GM12878 (cell line): ENCODE measurements around the gene SRMS. TPM values are rescaled to one million over a fixed set of nuclear protein-coding genes. Genes with fewer than 3 reads are reported as not detected.

Experiments used
- ATAC-seq: fragments of 200-7000 bp; cut with Tn5 transposase; 3 replicates; pipeline ENCODE4 v1.9.1; 2020; ENCODE audit warnings: mild to moderate bottlenecking, moderate library complexity
- BruUV-seq: library from RNA; stranded (reverse); fragments of 400-500 nt; replicated peaks from 2 replicates; lab custom pipeline; 2021; lab: Mats Ljungman, UMichigan
- CTCF ChIA-PET: fragments of 300-600 bp; sonication (Branson Sonifier 250); formaldehyde crosslinking; extraction: SDS; loops from one replicate; lab custom pipeline; 2021; ENCODE audit warnings: inconsistent platforms; lab: Yijun Ruan, JAX
- POLR2A ChIA-PET: fragments of 350-600 bp; formaldehyde crosslinking; extraction: SDS; loops from one replicate; lab custom pipeline; 2021; ENCODE audit warnings: inconsistent platforms; lab: Charles Lee
- RAD21 ChIA-PET: fragments of 300-600 bp; sonication (Branson Sonifier 250); formaldehyde crosslinking; loops from one replicate; lab custom pipeline; 2023; ENCODE audit warnings: antibody characterized with exemption; ENCODE audit not compliant: unreplicated experiment; lab: Charles Lee
- SMC1A ChIA-PET: fragments of 300-600 bp; sonication (Branson Sonifier 250); formaldehyde crosslinking; loops from one replicate; lab custom pipeline; 2023; ENCODE audit not compliant: unreplicated experiment, uncharacterized antibody; lab: Charles Lee
- DNase-seq: peaks from one replicate; pipeline ENCODE4 v3.0.0-alpha.2; 2011; ENCODE audit warnings: low read depth, low spot score
- FAIRE-seq: peaks from 3 replicates; lab custom pipeline; 2011; peaks lifted over from hg19 to GRCh38; lab: Jason Lieb, UNC
- H2AFZ ChIP-seq: 2 replicates; pipeline ENCODE4 v1.6.0; 2011; ENCODE audit warnings: low read depth, low read length, control low read depth; ENCODE audit not compliant: control insufficient read depth
- H3K27ac ChIP-seq: 2 replicates; pipeline ENCODE4 v1.5.1; 2011; ENCODE audit warnings: control low read depth; ENCODE audit not compliant: control insufficient read depth, insufficient read depth
- H3K27me3 ChIP-seq, 2 experiments: replicated peaks in 1 of 2; 2 replicates each; pipeline versions ENCODE4 v1.6.0 to v1.6.1; 2011; ENCODE audit warnings: low read length in 1 of 2; ENCODE audit not compliant: control insufficient read depth in 2 of 2, insufficient read depth in 2 of 2
- H3K36me3 ChIP-seq, 2 experiments: 2 replicates each; pipeline ENCODE4 v1.5.1; 2011; ENCODE audit warnings: low read length in 1 of 2; ENCODE audit not compliant: control insufficient read depth in 2 of 2, insufficient read depth in 2 of 2
- H3K4me1 ChIP-seq: 2 replicates; pipeline ENCODE4 v1.6.1; 2011; ENCODE audit warnings: mild to moderate bottlenecking, low read length, moderate library complexity, mixed read lengths; ENCODE audit not compliant: control insufficient read depth, insufficient read depth
- H3K4me2 ChIP-seq: 2 replicates; pipeline ENCODE4 v1.6.0; 2011; ENCODE audit warnings: control low read depth; ENCODE audit not compliant: control insufficient read depth, insufficient read depth
- H3K4me3 ChIP-seq: fragments of 200-600 bp; sonication (generic); 2 replicates; pipeline ENCODE4 v1.5.1; 2016
- H3K79me2 ChIP-seq: 2 replicates; pipeline ENCODE4 v1.6.0; 2011; ENCODE audit warnings: low read length; ENCODE audit not compliant: control insufficient read depth, insufficient read depth
- H3K9ac ChIP-seq: 2 replicates; pipeline ENCODE4 v1.8.0; 2011; ENCODE audit warnings: low read length, control low read depth, mixed read lengths; ENCODE audit not compliant: control insufficient read depth, insufficient read depth
- H3K9me3 ChIP-seq: replicated peaks from 3 replicates; pipeline ENCODE4 v1.5.1; 2011; ENCODE audit warnings: mild to moderate bottlenecking, low read length; ENCODE audit not compliant: control insufficient read depth, insufficient read depth
- H4K20me1 ChIP-seq: 2 replicates; pipeline ENCODE4 v1.6.0; 2011; ENCODE audit not compliant: control insufficient read depth, insufficient read depth
- DPF2 ChIP-seq: fragments of 450-650 bp; IDR thresholded peaks from 2 replicates; pipeline ENCODE4 v1.6.1; 2017; ENCODE audit warnings: mild to moderate bottlenecking
- MLLT1 ChIP-seq: fragments of 450-650 bp; IDR thresholded peaks from 2 replicates; pipeline ENCODE4 v1.6.1; 2016; ENCODE audit warnings: mild to moderate bottlenecking
- NFYB ChIP-seq: IDR thresholded peaks from 2 replicates; pipeline ENCODE4 v1.6.1; 2011; ENCODE audit warnings: low read depth, mild to moderate bottlenecking, low read length, improper control_type of control experiment, moderate library complexity; ENCODE audit not compliant: insufficient read depth
- RUNX3 ChIP-seq: IDR thresholded peaks from 2 replicates; pipeline ENCODE4 v1.6.1; 2012; ENCODE audit warnings: low read length, inconsistent platforms
- SUZ12 ChIP-seq: fragments of 200-600 bp; sonication (generic); IDR thresholded peaks from one replicate; pipeline ENCODE4 v1.6.1; 2018; ENCODE audit warnings: antibody characterized with exemption, mild to moderate bottlenecking; ENCODE audit not compliant: unreplicated experiment
- ZBTB4 ChIP-seq: fragments of 450-650 bp; formaldehyde crosslinking; IDR thresholded peaks from 2 replicates; pipeline ENCODE4 v1.4.0; 2022; ENCODE audit warnings: mild to moderate bottlenecking, moderate library complexity
- WGBS: methylation state at CpG from one replicate; pipeline ENCODE4 v1.1.6; 2016; ENCODE audit warnings: low lambda C conversion rate; ENCODE audit not compliant: insufficient replicate concordance, insufficient coverage; ENCODE audit errors: missing lambda C conversion rate; 5-methylcytosine and 5-hydroxymethylcytosine counted together
- in situ Hi-C: fragments of 300-500 bp; cut with MboI; formaldehyde crosslinking; loops from 9 replicates; pipeline ENCODE4 v1.14.3; 2018; ENCODE audit warnings: mixed read lengths
- intact Hi-C: fragments of 100-400 bp; cut with micrococcal nuclease; formaldehyde crosslinking; loops from one replicate; pipeline ENCODE4 v1.14.2; 2022; ENCODE audit not compliant: unreplicated experiment
- polyA plus RNA-seq, 11 experiments: library from polyadenylated mRNA; depleted of rRNA in 4 of 11; unstranded in 6 of 11; stranded (reverse) in 5 of 11; fragments of >200 nt; fragmentation: Nextera tagmentation in 4 of 11; fragmentation: Illumina TruSeq in 1 of 11; extraction: Ambion mirVana in 4 of 11; extraction: Trizol in 1 of 11; gene quantifications; 1 replicate in 1 of 11; 2 replicates in 10 of 11; pipeline versions ENCODE4 v1.2.1 to v1.2.3, GENCODE V29; 2011 to 2016; ENCODE audit warnings: inconsistent platforms in 2 of 11, missing spikeins in 2 of 11, low read depth in 1 of 11
- total RNA-seq, 4 experiments: library from RNA; depleted of rRNA in 3 of 4; stranded (reverse); fragments of >200 nt in 3 of 4; fragmentation: Illumina TruSeq in 1 of 4; extraction: Trizol in 1 of 4; gene quantifications; 2 replicates each; pipeline versions ENCODE4 v1.2.1 to v1.2.3, GENCODE V29; 2013 to 2021

Gene SRMS
- total and polyA plus RNA-seq, 10 of the 15 experiments (the other 5 are each of a cell fraction or from before 2014, with no cell fraction given) = not detected

DNA sequence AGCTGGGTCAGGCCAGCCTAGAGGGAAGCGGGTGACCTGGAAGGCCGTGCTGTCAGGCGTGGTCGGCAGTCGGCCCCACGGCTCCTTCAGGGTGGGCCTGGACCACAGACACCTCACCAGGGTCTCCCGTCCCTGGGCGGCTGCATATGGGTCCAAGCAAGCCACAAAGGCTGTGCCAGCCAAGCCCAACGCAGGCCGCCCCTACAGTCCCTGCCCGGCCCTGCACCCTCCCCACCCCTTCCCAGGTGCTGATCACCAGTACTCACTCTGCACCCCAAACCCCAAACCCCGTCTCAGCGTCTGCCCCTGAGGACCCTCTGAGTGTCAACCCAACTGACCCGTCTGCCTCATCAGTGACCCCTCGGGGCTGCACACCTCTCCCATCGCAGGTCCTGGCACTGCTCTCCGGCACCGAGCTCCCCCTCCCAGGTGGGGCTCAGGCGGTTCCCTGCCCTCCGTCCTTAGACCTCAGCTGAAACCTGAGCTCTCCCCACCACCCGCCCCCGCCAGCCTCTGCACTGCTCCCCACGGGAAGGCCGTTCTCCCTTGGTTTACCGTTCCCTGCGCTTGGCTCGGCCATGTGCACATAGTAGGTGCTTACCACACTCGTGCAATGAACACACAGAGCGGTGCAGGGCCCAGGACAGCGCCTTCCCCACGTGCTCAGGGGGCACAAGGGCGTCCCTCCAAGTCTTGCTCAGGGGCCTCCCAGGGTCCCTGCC is 28.4 kb downstream of the SRMS start:
- no TSS peak for BruUV-seq
- H3K4me2 ChIP-seq = peak overlapping the region; percentile 87; the same call in 1 of the 2 replicates
- TF ChIP-seq DPF2 (peak; percentile 54; the same call in 1 of the 2 replicates), MLLT1 (no peak), SUZ12 (no peak), ZBTB4 (CRISPR knock-in tag) (no peak), NFYB (no peak), RUNX3 (no peak)
- TF ChIP-seq, all 136 proteins: peak for 1
- WGBS = 83% methylated on average over 14 of the region's 32 CpGs
- Histone ChIP-seq H3K9ac (no peak overlapping the region; the same call in 1 of the 2 replicates), H3K4me3 (peak overlapping the region; percentile 86; the same call in 1 of the 2 replicates), H3K9me3 (peaks cover 4% of the 10 kb centered on the region; the same call in 2 of the 3 replicates), H3K79me2 (peaks cover 8% of the 10 kb centered on the region), H3K4me1 (peaks cover 4% of the 10 kb centered on the region), H3K36me3 (peaks cover 0 to 2% of the 10 kb centered on the region in 2 experiments; a peak in 1 of 4 replicates), H4K20me1 (no peaks in the 10 kb centered on the region), H2AFZ (no peak overlapping the region), H3K27ac (no peak overlapping the region), H3K27me3 (no peaks in the 10 kb centered on the region)
- ATAC-seq (no peak), DNase-seq (no peak), FAIRE-seq (no peak)
- in situ Hi-C loops (no loop called here), intact Hi-C loops (no loop called here)
- SMC1A ChIA-PET = no interaction called here
- POLR2A ChIA-PET = no interaction called here
- CTCF ChIA-PET = interaction anchor here (1.0 to 2.1 kb wide), 2 partner anchors 22 to 77 kb away, joined by 3 to 6 read pairs; no protein-coding TSS in a partner anchor
- RAD21 ChIA-PET = interaction anchor here (1.3 kb wide), 1 partner anchor 18 kb away, joined by 3 read pairs; no protein-coding TSS in a partner anchor
